ENCODE measurements around the gene NT5M.

GRCh38 chr17:17342242-17342945 is 39.2 kb downstream of the NT5M start:
- TF ChIP-seq CTCF (IDR thresholded peaks at IDR 0.05; ENCODE audit: insufficient read depth, low read length) (no peak), POLR2AphosphoS5 (IDR thresholded peaks at IDR 0.05; ENCODE audit: low read depth) (no peak)

Data from HL-60 (cell line).